Measurements from ENCODE around the gene MDH2.
"Not testable (repeated sequence)": the region's sequence is repeated elsewhere in the genome, so short reads cannot be mapped to it uniquely, and the experiment has no call there.

DNA sequence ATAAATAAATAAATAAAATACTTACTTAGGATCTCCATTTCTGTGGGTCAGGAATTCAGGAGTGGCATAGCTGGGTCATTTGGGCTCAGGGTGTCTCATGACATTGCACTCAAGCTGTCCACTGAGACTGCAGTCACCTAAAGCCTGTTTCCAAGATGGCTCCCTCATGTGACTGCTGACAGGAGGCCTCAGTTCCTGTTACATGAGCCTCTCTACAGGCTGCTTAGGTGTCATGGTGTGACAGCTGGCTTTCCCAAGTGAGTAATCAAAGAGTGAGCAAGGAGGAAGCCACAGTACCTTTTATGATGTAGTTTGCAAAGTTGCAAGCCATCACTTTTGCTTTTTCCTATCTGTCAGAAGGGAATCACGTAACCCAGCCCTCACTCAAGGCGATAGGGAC lies 55.9 kb downstream of the MDH2 start:
- TF ChIP-seq, protein P1, sequence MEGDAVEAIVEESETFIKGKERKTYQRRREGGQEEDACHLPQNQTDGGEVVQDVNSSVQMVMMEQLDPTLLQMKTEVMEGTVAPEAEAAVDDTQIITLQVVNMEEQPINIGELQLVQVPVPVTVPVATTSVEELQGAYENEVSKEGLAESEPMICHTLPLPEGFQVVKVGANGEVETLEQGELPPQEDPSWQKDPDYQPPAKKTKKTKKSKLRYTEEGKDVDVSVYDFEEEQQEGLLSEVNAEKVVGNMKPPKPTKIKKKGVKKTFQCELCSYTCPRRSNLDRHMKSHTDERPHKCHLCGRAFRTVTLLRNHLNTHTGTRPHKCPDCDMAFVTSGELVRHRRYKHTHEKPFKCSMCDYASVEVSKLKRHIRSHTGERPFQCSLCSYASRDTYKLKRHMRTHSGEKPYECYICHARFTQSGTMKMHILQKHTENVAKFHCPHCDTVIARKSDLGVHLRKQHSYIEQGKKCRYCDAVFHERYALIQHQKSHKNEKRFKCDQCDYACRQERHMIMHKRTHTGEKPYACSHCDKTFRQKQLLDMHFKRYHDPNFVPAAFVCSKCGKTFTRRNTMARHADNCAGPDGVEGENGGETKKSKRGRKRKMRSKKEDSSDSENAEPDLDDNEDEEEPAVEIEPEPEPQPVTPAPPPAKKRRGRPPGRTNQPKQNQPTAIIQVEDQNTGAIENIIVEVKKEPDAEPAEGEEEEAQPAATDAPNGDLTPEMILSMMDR (IDR thresholded peaks at IDR 0.05; ENCODE audit: low read depth, low read length) = not testable (repeated sequence)
- TF ChIP-seq EZH2phosphoT487 (IDR thresholded peaks at IDR 0.05; ENCODE audit: low read depth) = not testable (repeated sequence)

Data from OCI-LY3 (cell line).